NCI-H69 (cell line): ENCODE measurements around the gene NDE1.

Experiments used
- DNase-seq: peaks from one replicate; lab custom pipeline; 2025; lab: John Stamatoyannopoulos, UW

Gene NDE1

GRCh38 chr16:15737140-15737644 is 87.1 kb downstream of the NDE1 start:
- no peak for DNase-seq

GRCh38 chr16:15739464-15739863 is 89.4 kb downstream of the NDE1 start:
- no peak for DNase-seq

GRCh38 chr16:15739950-15740349 is 89.9 kb downstream of the NDE1 start:
- no peak for DNase-seq

GRCh38 chr16:15741207-15741871 is 91.3 kb downstream of the NDE1 start:
- DNase-seq: no peak

GRCh38 chr16:15742716-15743115 is 92.7 kb downstream of the NDE1 start:
- no peak for DNase-seq

GRCh38 chr16:15743657-15744056 is 93.6 kb downstream of the NDE1 start:
- no peak for DNase-seq

GRCh38 chr16:15746332-15746731 is 96.3 kb downstream of the NDE1 start:
- DNase-seq: no peak

GRCh38 chr16:15747937-15748336 is 97.9 kb downstream of the NDE1 start:
- DNase-seq: no peak

- no peak for DNase-seq
Observed at GRCh38 chr16:15748654-15749053, 98.6 kb downstream of the NDE1 start.

- DNase-seq: no peak
Observed at GRCh38 chr16:15749371-15749770, 99.3 kb downstream of the NDE1 start.

- no peak for DNase-seq
Observed at GRCh38 chr16:15749985-15750384, 99.9 kb downstream of the NDE1 start.

GRCh38 chr16:15751940-15752339 is 101.9 kb downstream of the NDE1 start:
- DNase-seq: no peak

- no peak for DNase-seq
Observed at GRCh38 chr16:15752717-15753488, 102.9 kb downstream of the NDE1 start.

- DNase-seq: no peak
Observed at GRCh38 chr16:15754821-15755534, 104.9 kb downstream of the NDE1 start.

GRCh38 chr16:15757077-15757386 is 107.0 kb downstream of the NDE1 start:
- DNase-seq: no peak

GRCh38 chr16:15757630-15758251 is 107.7 kb downstream of the NDE1 start:
- no peak for DNase-seq

GRCh38 chr16:15759070-15759469 is 109.0 kb downstream of the NDE1 start:
- no peak for DNase-seq

GRCh38 chr16:15760129-15760528 is 110.1 kb downstream of the NDE1 start:
- no peak for DNase-seq

- DNase-seq: no peak
Observed at GRCh38 chr16:15764112-15764511, 114.1 kb downstream of the NDE1 start.

GRCh38 chr16:15765116-15765515 is 115.1 kb downstream of the NDE1 start:
- DNase-seq: no peak

- DNase-seq: peak; percentile 86
Observed at GRCh38 chr16:15765880-15766279, 115.8 kb downstream of the NDE1 start.

GRCh38 chr16:15766918-15767317 is 116.9 kb downstream of the NDE1 start:
- DNase-seq: no peak

GRCh38 chr16:15768201-15768600 is 118.2 kb downstream of the NDE1 start:
- no peak for DNase-seq
